ENCODE results near the gene MAN2B1. TPM values are rescaled to one million over a fixed set of nuclear protein-coding genes. Genes with fewer than 3 reads are reported as not detected.

The MAN2B1 gene
- total and polyA plus RNA-seq, 2 donors from 2014 or later = 63.9 to 90.5 TPM

- Histone ChIP-seq H3K4me3 (ENCODE audit: low read length in 3 of 3) (no peak overlapping the region), H3K27me3 (ENCODE audit: control insufficient read depth, insufficient read depth, low read length) (no peaks in the 10 kb centered on the region), H3K9me3 (ENCODE audit: control insufficient read depth in 2 of 3, insufficient read depth in 1 of 3, low read length in 3 of 3) (no peaks in the 10 kb centered on the region), H3K27ac (ENCODE audit: low read depth in 2 of 2, low read length in 2 of 2) (no peak overlapping the region), H3K9ac (ENCODE audit: low read length in 3 of 3) (no peak overlapping the region), H3K4me1 (ENCODE audit: control insufficient read depth in 2 of 3, insufficient read depth in 2 of 3, low read depth in 1 of 3, low read length in 3 of 3) (peaks cover 0 to 4% (median 0%) of the 10 kb centered on the region in 3 donors), H3K36me3 (ENCODE audit: control insufficient read depth in 2 of 3, insufficient read depth in 3 of 3, low read length in 3 of 3) (peaks cover 13 to 44% (median 28%) of the 10 kb centered on the region in 3 donors)
- DNase-seq (no peak), FAIRE-seq (no peak)
- TF ChIP-seq CTCF (IDR thresholded peaks at IDR 0.05; ENCODE audit: borderline replicate concordance, extremely low read depth, insufficient read depth) = no peak
- intact Hi-C loops (cut with DNase I) = loop anchor here (10.0 kb wide), 1 partner anchor 119 kb away; the partner anchor contains the start of gene JUNB
These were observed 9.4 kb upstream of the MAN2B1 start for GRCh38 chr19:12675940-12676339.

DNA sequence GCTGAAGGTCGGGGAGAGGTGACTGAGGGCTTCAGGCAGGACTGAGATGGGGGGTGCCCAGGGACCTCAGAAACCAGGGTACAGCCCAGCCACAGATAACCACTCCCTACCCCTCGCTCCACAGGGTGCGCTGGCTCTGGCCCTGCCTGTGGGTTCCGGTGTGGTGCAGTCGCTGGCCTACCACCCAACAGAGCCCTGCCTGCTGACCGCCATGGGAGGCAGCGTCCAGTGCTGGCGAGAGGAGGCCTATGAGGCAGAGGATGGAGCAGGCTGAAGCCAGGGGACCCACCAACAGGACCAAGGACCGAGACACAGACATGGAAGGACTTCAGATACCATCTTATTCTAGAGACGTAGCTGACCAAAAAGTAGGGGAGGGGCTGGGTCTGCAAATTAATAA lies 8.9 kb upstream of the MAN2B1 start:
- H3K27ac ChIP-seq (ENCODE audit: low read depth in 2 of 2, low read length in 2 of 2) = no peak overlapping the region
- no peak overlapping the region for H3K9ac ChIP-seq (ENCODE audit: low read length in 3 of 3)
- H3K27me3 ChIP-seq (ENCODE audit: control insufficient read depth, insufficient read depth, low read length) = no peaks in the 10 kb centered on the region
- peaks cover 0 to 8% (median 0%) of the 10 kb centered on the region in 3 donors for H3K4me1 ChIP-seq (ENCODE audit: control insufficient read depth in 2 of 3, insufficient read depth in 2 of 3, low read depth in 1 of 3, low read length in 3 of 3)
- no peak for FAIRE-seq
- H3K36me3 ChIP-seq (ENCODE audit: control insufficient read depth in 2 of 3, insufficient read depth in 3 of 3, low read length in 3 of 3) = peaks cover 13 to 44% (median 28%) of the 10 kb centered on the region in 3 donors
- no peaks in the 10 kb centered on the region for H3K9me3 ChIP-seq (ENCODE audit: control insufficient read depth in 2 of 3, insufficient read depth in 1 of 3, low read length in 3 of 3)
- TF ChIP-seq CTCF (IDR thresholded peaks at IDR 0.05; ENCODE audit: borderline replicate concordance, extremely low read depth, insufficient read depth) = no peak
- no peak for DNase-seq
- H3K4me3 ChIP-seq (ENCODE audit: low read length in 3 of 3) = no peak overlapping the region
- intact Hi-C loops (cut with DNase I) = loop anchor here (10.0 kb wide), 1 partner anchor 119 kb away; the partner anchor contains the start of gene JUNB

GRCh38 chr19:12672744-12673143 lies 6.2 kb upstream of the MAN2B1 start:
- no peaks in the 10 kb centered on the region for H3K9me3 ChIP-seq (ENCODE audit: control insufficient read depth in 2 of 3, insufficient read depth in 1 of 3, low read length in 3 of 3)
- no peak overlapping the region for H3K9ac ChIP-seq (ENCODE audit: low read length in 3 of 3)
- DNase-seq = no peak
- TF ChIP-seq CTCF (IDR thresholded peaks at IDR 0.05; ENCODE audit: borderline replicate concordance, extremely low read depth, insufficient read depth) = no peak
- peaks cover 0 to 22% (median 9%) of the 10 kb centered on the region in 3 donors for H3K4me1 ChIP-seq (ENCODE audit: control insufficient read depth in 2 of 3, insufficient read depth in 2 of 3, low read depth in 1 of 3, low read length in 3 of 3)
- no peaks in the 10 kb centered on the region for H3K27me3 ChIP-seq (ENCODE audit: control insufficient read depth, insufficient read depth, low read length)
- intact Hi-C loops (cut with DNase I) = loop anchor here (10.0 kb wide), 1 partner anchor 122 kb away; the partner anchor contains the start of gene JUNB
- H3K36me3 ChIP-seq (ENCODE audit: control insufficient read depth in 2 of 3, insufficient read depth in 3 of 3, low read length in 3 of 3) = peaks cover 9 to 29% (median 17%) of the 10 kb centered on the region in 3 donors
- FAIRE-seq = no peak
- no peak overlapping the region for H3K4me3 ChIP-seq (ENCODE audit: low read length in 3 of 3)
- H3K27ac ChIP-seq (ENCODE audit: low read depth in 2 of 2, low read length in 2 of 2) = no peak overlapping the region
